T-cell (primary cell): ENCODE measurements around the gene TMEM130. TPM values are rescaled to one million over a fixed set of nuclear protein-coding genes. Genes with fewer than 3 reads are reported as not detected.
A peak's percentile ranks its signal among the peaks of the same experiment; 100 is the strongest.
"Not testable (repeated sequence)": the region's sequence is repeated elsewhere in the genome, so short reads cannot be mapped to it uniquely, and the experiment has no call there.

Source experiments
- ATAC-seq, 4 experiments: fragments of 200-7000 bp in 3 of 4; fragments of 150-1000 bp in 1 of 4; cut with Tn5 transposase; replicated peaks in 1 of 4; 1 replicate in 3 of 4; 2 replicates in 1 of 4; pipeline ENCODE4 v1.10.0; 2021; ENCODE audit warnings: moderate library complexity in 3 of 4, mild to moderate bottlenecking in 2 of 4, moderate number of reproducible peaks in 1 of 4
- CTCF ChIA-PET, 2 donors: fragments of 300-600 bp; sonication (Branson Sonifier 250); formaldehyde crosslinking; loops; one replicate each; lab custom pipeline; 2022; ENCODE audit warnings: antibody characterized with exemption in 2 of 2; lab: Charles Lee
- POLR2A ChIA-PET, 2 donors: fragments of 300-600 bp; sonication (Branson Sonifier 250); formaldehyde crosslinking; loops; one replicate each; lab custom pipeline; 2022; ENCODE audit warnings: antibody characterized with exemption in 2 of 2; lab: Charles Lee
- DNase-seq, 35 experiments: peaks; one replicate each; pipeline versions ENCODE4 v3.0.0 to v3.0.0-alpha.2; 2013 to 2023
- H3K27ac ChIP-seq: one replicate; pipeline ENCODE4 v1.5.1; 2013; ENCODE audit warnings: low read length
- H3K27me3 ChIP-seq, 2 experiments: replicated peaks in 1 of 2; 1 replicate in 1 of 2; 2 replicates in 1 of 2; pipeline versions ENCODE4 v1.6.1 to v1.7.0; 2013; ENCODE audit warnings: low read length in 1 of 2, mixed read lengths in 1 of 2; ENCODE audit not compliant: control insufficient read depth in 2 of 2, insufficient read depth in 2 of 2; ENCODE audit errors: extremely low read depth in 1 of 2
- H3K36me3 ChIP-seq, 2 donors: 1 replicate in 1 of 2; 2 replicates in 1 of 2; pipeline versions ENCODE4 v1.6.1 to v1.7.0; 2013; ENCODE audit warnings: low read length in 1 of 2; ENCODE audit not compliant: control insufficient read depth in 2 of 2, insufficient read depth in 1 of 2; ENCODE audit errors: extremely low read depth in 1 of 2
- H3K4me1 ChIP-seq, 2 experiments: 1 replicate in 1 of 2; 2 replicates in 1 of 2; pipeline versions ENCODE4 v1.6.1 to v1.7.0; 2013; ENCODE audit warnings: low read length in 2 of 2, mixed read lengths in 1 of 2; ENCODE audit not compliant: insufficient read depth in 2 of 2, control insufficient read depth in 1 of 2; ENCODE audit errors: extremely low read depth in 1 of 2
- H3K4me3 ChIP-seq, 2 donors: 1 replicate in 1 of 2; 2 replicates in 1 of 2; pipeline versions ENCODE4 v1.5.1 to v1.7.0; 2013; ENCODE audit warnings: mild to moderate bottlenecking in 2 of 2, low read length in 1 of 2, moderate library complexity in 1 of 2; ENCODE audit not compliant: control insufficient read depth in 1 of 2; ENCODE audit errors: extremely low read depth in 1 of 2
- H3K9me3 ChIP-seq: 2 replicates; pipeline ENCODE4 v1.7.0; 2013
- H3K27ac Mint-ChIP-seq, 2 donors: one replicate each; pipeline ENCODE4 v1.8.0; 2020 to 2021; ENCODE audit warnings: mild to moderate bottlenecking in 2 of 2, mixed read lengths in 2 of 2
- H3K27me3 Mint-ChIP-seq, 2 donors: one replicate each; pipeline ENCODE4 v1.8.0; 2021 to 2022; ENCODE audit warnings: mixed read lengths in 2 of 2
- H3K36me3 Mint-ChIP-seq: one replicate; pipeline ENCODE4 v1.8.0; 2021; ENCODE audit warnings: mixed read lengths
- H3K4me1 Mint-ChIP-seq, 3 donors: one replicate each; pipeline ENCODE4 v1.8.0; 2020 to 2022; ENCODE audit warnings: mixed read lengths in 3 of 3, mild to moderate bottlenecking in 1 of 3
- H3K4me3 Mint-ChIP-seq, 3 donors: one replicate each; pipeline ENCODE4 v1.8.0; 2020 to 2022; ENCODE audit warnings: mild to moderate bottlenecking in 3 of 3, mixed read lengths in 3 of 3, moderate library complexity in 3 of 3
- H3K9me3 Mint-ChIP-seq, 3 donors: one replicate each; pipeline ENCODE4 v1.8.0; 2020 to 2022; ENCODE audit warnings: mixed read lengths in 3 of 3
- WGBS: methylation state at CpG from one replicate; pipeline ENCODE4 v1.1.5; 2013; ENCODE audit warnings: missing lambda C conversion rate; ENCODE audit not compliant: insufficient coverage; 5-methylcytosine and 5-hydroxymethylcytosine counted together
- total RNA-seq, 35 experiments: library from RNA in 6 of 35; stranded (reverse) in 6 of 35; fragments of 120-200 nt in 1 of 35; gene quantifications; one replicate each; pipeline versions ENCODE4 v1.2.1 to v1.2.4 and lab custom pipeline; 2013 to 2026

TMEM130 gene
- total RNA-seq, 5 donors from 2014 or later (not counting 1 experiment from before 2014, with no cell fraction given) = 0.43 TPM; not detected in 4

GRCh38 chr7:98875501-98875900, 5.7 kb upstream of the TMEM130 start:
- peak overlapping the region in 1 of 3 donors; percentile 31 for H3K4me3 Mint-ChIP-seq
- ChIA-PET CTCF (no interaction called here), POLR2A (no interaction called here)
- no peak for ATAC-seq
- WGBS = 80% methylated on average over 9 of the region's 9 CpGs
- H3K9me3 Mint-ChIP-seq = no peaks in the 10 kb centered on the region
- no peak overlapping the region for H3K27ac Mint-ChIP-seq
- no peaks in the 10 kb centered on the region for H3K36me3 Mint-ChIP-seq
- Histone ChIP-seq H3K9me3 (no peaks in the 10 kb centered on the region), H3K4me3 (no peak overlapping the region), H3K27me3 (peaks cover 0 to 25% of the 10 kb centered on the region in 2 experiments), H3K27ac (no peak overlapping the region), H3K36me3 (no peaks in the 10 kb centered on the region), H3K4me1 (peaks cover 5 to 25% of the 10 kb centered on the region in 2 experiments)
- peaks cover 11 to 16% (median 16%) of the 10 kb centered on the region in 3 donors for H3K4me1 Mint-ChIP-seq
- peaks cover 3 to 16% of the 10 kb centered on the region in 2 donors for H3K27me3 Mint-ChIP-seq
- no peak for DNase-seq

DNA sequence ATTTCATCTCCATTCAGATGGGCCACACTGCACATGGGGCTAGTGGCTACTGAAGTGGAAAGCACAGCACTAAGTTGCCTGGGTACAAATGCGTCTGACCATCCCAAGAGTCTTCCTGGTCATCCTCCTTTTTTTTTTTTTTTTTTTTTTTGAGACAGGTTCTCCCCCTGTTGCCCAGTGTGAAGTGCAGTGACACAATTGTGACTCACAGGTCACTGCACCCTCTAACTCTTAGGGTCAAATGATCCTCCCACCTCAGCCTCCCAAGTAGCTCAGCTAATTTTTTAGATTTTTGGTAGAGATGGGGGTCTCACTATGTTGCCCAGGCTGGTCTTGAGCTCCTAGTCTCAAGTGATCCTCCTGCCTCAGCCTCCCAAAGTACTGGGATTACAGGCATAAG, 5.1 kb upstream of the TMEM130 start:
- Mint-ChIP-seq H3K36me3 (no peaks in the 10 kb centered on the region), H3K4me3 (no peak overlapping the region), H3K4me1 (peaks cover 8 to 14% (median 13%) of the 10 kb centered on the region in 3 donors), H3K27me3 (peaks cover 4 to 19% of the 10 kb centered on the region in 2 donors), H3K9me3 (no peaks in the 10 kb centered on the region), H3K27ac (no peak overlapping the region)
- Histone ChIP-seq H3K4me3 (no peak overlapping the region), H3K4me1 (peaks cover 4 to 25% of the 10 kb centered on the region in 2 experiments), H3K9me3 (no peaks in the 10 kb centered on the region), H3K27ac (no peak overlapping the region), H3K36me3 (no peaks in the 10 kb centered on the region), H3K27me3 (peaks cover 0 to 31% of the 10 kb centered on the region in 2 experiments)
- WGBS = 40% methylated on average over 1 of the region's 1 CpG
- ATAC-seq (no peak), DNase-seq (no peak)
- CTCF ChIA-PET = no interaction called here
- POLR2A ChIA-PET = no interaction called here

DNA sequence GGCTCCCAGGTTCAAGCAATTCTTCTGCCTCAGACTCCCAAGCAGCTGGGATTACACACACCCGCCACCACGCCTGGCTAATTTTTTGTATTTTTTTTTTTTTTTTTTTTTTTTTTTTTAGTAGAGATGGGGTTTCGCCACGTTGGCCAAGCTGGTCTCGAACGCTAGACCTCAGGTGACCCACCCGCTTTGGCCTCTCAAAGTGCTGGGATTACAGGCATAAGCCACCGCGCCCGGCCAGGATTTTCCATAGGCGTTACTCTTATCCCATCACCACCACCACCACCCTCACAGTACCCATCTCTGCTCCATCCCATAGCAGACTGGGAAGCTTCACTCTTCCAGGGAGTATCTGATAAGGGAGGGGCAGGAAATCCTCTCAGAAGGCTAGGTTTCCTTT, 3.8 kb upstream of the TMEM130 start:
- H3K27me3 ChIP-seq = peaks cover 0 to 38% of the 10 kb centered on the region in 2 experiments
- H3K36me3 ChIP-seq, H3K4me1 Mint-ChIP-seq, DNase-seq, H3K9me3 Mint-ChIP-seq, ATAC-seq, CTCF ChIA-PET, H3K36me3 Mint-ChIP-seq, H3K27ac ChIP-seq, H3K9me3 ChIP-seq, H3K4me3 ChIP-seq, H3K27ac Mint-ChIP-seq, H3K4me3 Mint-ChIP-seq: not testable (repeated sequence)
- H3K4me1 ChIP-seq = peaks cover 2 to 27% of the 10 kb centered on the region in 2 experiments
- WGBS = no CpG with 5 or more reads among the region's 11 CpGs
- POLR2A ChIA-PET = interaction anchor here in 1 of 2 donors (0.6 to 0.7 kb wide), 2 partner anchors 16 to 621 kb away, joined by 3 to 6 read pairs; no protein-coding TSS in a partner anchor
- peaks cover 4 to 19% of the 10 kb centered on the region in 2 donors for H3K27me3 Mint-ChIP-seq

GRCh38 chr7:98872328-98872924, 2.6 kb upstream of the TMEM130 start:
- DNase-seq = peak in 9 of 35 experiments; percentile 5 to 54 (median 17)
- WGBS = 78% methylated on average over 3 of the region's 7 CpGs

DNA sequence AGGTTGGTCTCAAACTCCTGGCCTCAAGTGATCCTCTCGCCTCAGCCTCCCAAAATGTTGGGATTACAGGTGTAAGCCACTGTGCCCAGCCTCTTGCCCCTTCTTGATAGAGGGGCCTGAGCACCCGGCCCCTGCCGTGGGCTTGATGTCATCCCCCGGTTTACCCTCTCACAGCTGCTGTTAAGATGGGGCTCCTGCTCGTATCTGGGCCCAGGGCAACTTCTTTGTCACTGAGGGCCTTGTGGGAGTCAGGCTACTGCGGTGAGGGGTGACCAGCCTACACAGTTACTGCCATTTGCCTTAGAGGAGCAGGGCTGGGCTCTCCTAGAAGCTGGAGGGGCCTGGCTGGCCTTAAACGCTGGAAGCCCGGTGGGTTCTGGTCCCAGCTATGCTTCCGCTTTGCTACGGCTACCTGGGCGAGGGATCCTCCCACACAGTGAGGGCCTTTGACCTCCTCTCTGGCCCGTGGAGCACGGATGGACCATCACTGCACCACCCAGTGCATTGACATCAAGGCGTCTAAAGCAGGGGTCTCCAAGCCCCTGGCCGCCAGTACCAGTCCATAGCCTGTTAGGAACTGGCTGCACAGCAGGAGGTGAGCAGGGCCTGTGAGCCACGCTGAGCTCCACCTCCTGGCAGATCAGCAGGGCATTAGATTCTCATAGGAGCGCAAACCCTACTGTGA, 1.1 kb upstream of the TMEM130 start:
- Mint-ChIP-seq H3K4me3 (peak overlapping the region; percentile 71 to 83 (median 73)), H3K27me3 (peaks cover 4 to 19% of the 10 kb centered on the region in 2 donors), H3K36me3 (no peaks in the 10 kb centered on the region), H3K27ac (no peak overlapping the region), H3K4me1 (peaks cover 5 to 7% (median 7%) of the 10 kb centered on the region in 3 donors), H3K9me3 (no peaks in the 10 kb centered on the region)
- Histone ChIP-seq H3K4me1 (peaks cover 0 to 20% of the 10 kb centered on the region in 2 experiments), H3K9me3 (no peaks in the 10 kb centered on the region), H3K36me3 (no peaks in the 10 kb centered on the region), H3K27ac (no peak overlapping the region), H3K4me3 (no peak overlapping the region), H3K27me3 (peaks cover 0 to 52% of the 10 kb centered on the region in 2 experiments)
- WGBS = 85% methylated on average over 16 of the region's 17 CpGs
- DNase-seq (no peak), ATAC-seq (no peak)
- ChIA-PET POLR2A (no interaction called here), CTCF (interaction anchor here (0.5 to 0.7 kb wide), 2 partner anchors 457 to 1014 kb away, joined by 3 read pairs; no protein-coding TSS in a partner anchor)

More at GRCh38 chr7:98872328-98872924, 2.6 kb upstream of the TMEM130 start:
- peaks cover 0 to 20% of the 10 kb centered on the region in 2 experiments for H3K4me1 ChIP-seq
- Mint-ChIP-seq H3K27me3 (peaks cover 4 to 19% of the 10 kb centered on the region in 2 donors), H3K36me3 (no peaks in the 10 kb centered on the region), H3K4me3 (no peak overlapping the region), H3K9me3 (no peaks in the 10 kb centered on the region), H3K27ac (no peak overlapping the region), H3K4me1 (peaks cover 5 to 9% (median 7%) of the 10 kb centered on the region in 3 donors)
- H3K4me3 ChIP-seq = no peak overlapping the region
- ChIA-PET POLR2A (no interaction called here), CTCF (interaction anchor here in 1 of 2 donors (0.7 kb wide), 3 partner anchors 17 to 667 kb away, joined by 3 to 4 read pairs (median 3); no protein-coding TSS in a partner anchor)
- ATAC-seq = no peak
- H3K9me3 ChIP-seq = no peaks in the 10 kb centered on the region
- no peak overlapping the region for H3K27ac ChIP-seq
- peaks cover 0 to 45% of the 10 kb centered on the region in 2 experiments for H3K27me3 ChIP-seq
- H3K36me3 ChIP-seq = no peaks in the 10 kb centered on the region

DNA sequence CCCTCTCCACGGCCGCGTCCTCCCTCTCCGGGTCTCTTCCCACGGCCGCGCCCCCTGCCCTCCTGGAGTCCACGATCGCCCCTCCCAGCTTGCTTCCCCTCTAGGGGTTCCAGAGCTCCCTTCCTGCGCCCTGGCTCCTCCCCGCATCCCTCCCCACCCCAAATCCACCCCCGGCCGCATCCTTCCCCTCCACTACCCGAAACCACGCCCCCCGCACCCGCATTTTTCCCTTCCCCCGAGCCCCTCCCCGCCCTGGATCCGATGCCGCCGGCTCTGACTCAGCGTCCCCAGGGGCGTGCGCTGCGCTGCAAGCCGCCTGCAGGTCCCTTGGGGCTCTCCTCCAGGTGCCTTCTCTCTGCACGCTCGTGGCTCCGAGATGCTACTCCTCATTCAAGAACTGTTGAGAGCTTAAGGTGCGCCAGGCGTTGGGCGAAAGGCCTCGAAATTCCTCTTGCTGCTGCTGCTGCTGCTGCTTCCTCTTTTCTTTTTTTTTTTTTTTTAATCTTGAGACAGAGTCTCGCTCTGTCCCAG, 372 bp upstream of the TMEM130 start:
- Mint-ChIP-seq H3K27me3 (peaks cover 4 to 16% of the 10 kb centered on the region in 2 donors), H3K36me3 (no peaks in the 10 kb centered on the region), H3K9me3 (no peaks in the 10 kb centered on the region), H3K4me3 (peak overlapping the region; percentile 71 to 83 (median 73)), H3K27ac (no peak overlapping the region), H3K4me1 (peaks cover 5 to 7% (median 7%) of the 10 kb centered on the region in 3 donors)
- H3K4me3 ChIP-seq = peak overlapping the region; percentile 27 to 35
- peaks cover 0 to 54% of the 10 kb centered on the region in 2 experiments for H3K27me3 ChIP-seq
- no peaks in the 10 kb centered on the region for H3K36me3 ChIP-seq
- peaks cover 0 to 20% of the 10 kb centered on the region in 2 experiments for H3K4me1 ChIP-seq
- no peak overlapping the region for H3K27ac ChIP-seq
- CTCF ChIA-PET = no interaction called here
- 1% methylated on average over 34 of the region's 35 CpGs for WGBS
- DNase-seq = peak in 31 of 35 experiments; percentile 15 to 59 (median 30)
- POLR2A ChIA-PET = no interaction called here
- peak; percentile 68 to 82 (median 80) for ATAC-seq
- no peaks in the 10 kb centered on the region for H3K9me3 ChIP-seq
